CD4-positive, alpha-beta T cell (primary cell): ENCODE measurements around the gene MNAT1. TPM values are rescaled to one million over a fixed set of nuclear protein-coding genes. Genes with fewer than 3 reads are reported as not detected.
A peak's percentile ranks its signal among the peaks of the same experiment; 100 is the strongest.

Experiments
- ATAC-seq: fragments of 200-7000 bp; cut with Tn5 transposase; one replicate; pipeline ENCODE4 v1.10.0; 2022; ENCODE audit warnings: mild to moderate bottlenecking; ENCODE audit not compliant: poor library complexity
- CTCF ChIA-PET: fragments of 350-600 bp; sonication (Branson Sonifier 250); formaldehyde crosslinking; loops from one replicate; lab custom pipeline; 2021; ENCODE audit warnings: antibody characterized with exemption, inconsistent platforms; lab: Charles Lee
- POLR2A ChIA-PET: fragments of 350-600 bp; sonication (Branson Sonifier 250); formaldehyde crosslinking; loops from one replicate; lab custom pipeline; 2021; ENCODE audit warnings: antibody characterized with exemption, inconsistent platforms; lab: Charles Lee
- DNase-seq, 14 experiments: peaks; one replicate each; pipeline ENCODE4 v3.0.0-alpha.2; 2013 to 2020; ENCODE audit warnings: mixed read lengths in 2 of 14
- H3K27ac ChIP-seq, 2 donors: one replicate each; pipeline versions ENCODE4 v1.5.1 to v1.7.0; 2013; ENCODE audit warnings: low read length in 2 of 2, low read depth in 1 of 2, mild to moderate bottlenecking in 1 of 2
- H3K27me3 ChIP-seq, 2 experiments: 1 replicate in 1 of 2; 2 replicates in 1 of 2; pipeline versions ENCODE4 v1.6.1 to v1.7.0; 2013; ENCODE audit warnings: low read length in 2 of 2, control low read depth in 1 of 2, mild to moderate bottlenecking in 1 of 2, moderate library complexity in 1 of 2; ENCODE audit not compliant: insufficient read depth in 2 of 2, control insufficient read depth in 1 of 2
- H3K36me3 ChIP-seq: one replicate; pipeline ENCODE4 v1.6.1; 2013; ENCODE audit warnings: low read length, control low read depth; ENCODE audit not compliant: insufficient read depth
- H3K4me1 ChIP-seq: one replicate; pipeline ENCODE4 v1.6.1; 2013; ENCODE audit warnings: low read length, control low read depth; ENCODE audit not compliant: insufficient read depth
- H3K4me3 ChIP-seq: one replicate; pipeline ENCODE4 v1.5.1; 2013; ENCODE audit warnings: mild to moderate bottlenecking, low read length, moderate library complexity
- H3K9me3 ChIP-seq, 2 experiments: 1 replicate in 1 of 2; 2 replicates in 1 of 2; pipeline versions ENCODE4 v1.6.1 to v1.7.0; 2013; ENCODE audit warnings: low read length in 2 of 2, mild to moderate bottlenecking in 2 of 2, control low read depth in 1 of 2, moderate library complexity in 1 of 2; ENCODE audit not compliant: control insufficient read depth in 1 of 2, insufficient read depth in 1 of 2
- H3K27ac Mint-ChIP-seq: one replicate; pipeline ENCODE4 v1.8.0; 2020; ENCODE audit warnings: mixed read lengths
- H3K27me3 Mint-ChIP-seq: one replicate; pipeline ENCODE4 v1.8.0; 2021; ENCODE audit warnings: mixed read lengths
- H3K36me3 Mint-ChIP-seq: one replicate; pipeline ENCODE4 v1.8.0; 2021; ENCODE audit warnings: low read depth, mixed read lengths
- H3K4me1 Mint-ChIP-seq: one replicate; pipeline ENCODE4 v1.8.0; 2021; ENCODE audit warnings: low read depth, mixed read lengths
- H3K4me3 Mint-ChIP-seq: one replicate; pipeline ENCODE4 v1.8.0; 2020; ENCODE audit warnings: mild to moderate bottlenecking, mixed read lengths
- H3K9me3 Mint-ChIP-seq: one replicate; pipeline ENCODE4 v1.8.0; 2020; ENCODE audit warnings: mixed read lengths
- intact Hi-C, 2 experiments: fragments of 100-400 bp; cut with DNase I in 1 of 2; cut with micrococcal nuclease in 1 of 2; formaldehyde crosslinking; loops; one replicate each; pipeline versions ENCODE4 v1.15.1 to v1.9.0; 2023 to 2025; cut with DNase I, micrococcal nuclease
- total RNA-seq, 174 experiments: library from RNA in 2 of 174; stranded (reverse) in 2 of 174; gene quantifications; one replicate each; pipeline ENCODE4 v1.2.3 and lab custom pipeline; 2021 to 2026
- TF ChIP-seq, protein P1 (sequence below): fragments of 200-600 bp; IDR thresholded peaks from one replicate; pipeline ENCODE4 v1.8.0; 2022; ENCODE audit warnings: antibody characterized with exemption, mild to moderate bottlenecking

Gene MNAT1
- total RNA-seq, 2 experiments from 2014 or later = 15.4 to 15.9 TPM

- TF ChIP-seq, protein P1, sequence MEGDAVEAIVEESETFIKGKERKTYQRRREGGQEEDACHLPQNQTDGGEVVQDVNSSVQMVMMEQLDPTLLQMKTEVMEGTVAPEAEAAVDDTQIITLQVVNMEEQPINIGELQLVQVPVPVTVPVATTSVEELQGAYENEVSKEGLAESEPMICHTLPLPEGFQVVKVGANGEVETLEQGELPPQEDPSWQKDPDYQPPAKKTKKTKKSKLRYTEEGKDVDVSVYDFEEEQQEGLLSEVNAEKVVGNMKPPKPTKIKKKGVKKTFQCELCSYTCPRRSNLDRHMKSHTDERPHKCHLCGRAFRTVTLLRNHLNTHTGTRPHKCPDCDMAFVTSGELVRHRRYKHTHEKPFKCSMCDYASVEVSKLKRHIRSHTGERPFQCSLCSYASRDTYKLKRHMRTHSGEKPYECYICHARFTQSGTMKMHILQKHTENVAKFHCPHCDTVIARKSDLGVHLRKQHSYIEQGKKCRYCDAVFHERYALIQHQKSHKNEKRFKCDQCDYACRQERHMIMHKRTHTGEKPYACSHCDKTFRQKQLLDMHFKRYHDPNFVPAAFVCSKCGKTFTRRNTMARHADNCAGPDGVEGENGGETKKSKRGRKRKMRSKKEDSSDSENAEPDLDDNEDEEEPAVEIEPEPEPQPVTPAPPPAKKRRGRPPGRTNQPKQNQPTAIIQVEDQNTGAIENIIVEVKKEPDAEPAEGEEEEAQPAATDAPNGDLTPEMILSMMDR = no peak
- H3K4me3 ChIP-seq = no peak overlapping the region
- Mint-ChIP-seq H3K27me3 (peaks cover 70% of the 10 kb centered on the region), H3K36me3 (no peaks in the 10 kb centered on the region), H3K27ac (no peak overlapping the region), H3K9me3 (no peaks in the 10 kb centered on the region), H3K4me1 (peaks cover 29% of the 10 kb centered on the region), H3K4me3 (peak overlapping the region; percentile 84)
- CTCF ChIA-PET = no interaction called here
- H3K9me3 ChIP-seq = peaks cover 0 to 24% of the 10 kb centered on the region in 2 experiments
- intact Hi-C loops = no loop called here
- no peak overlapping the region for H3K27ac ChIP-seq
- H3K4me1 ChIP-seq = peaks cover 35% of the 10 kb centered on the region
- peaks cover 50 to 72% of the 10 kb centered on the region in 2 experiments for H3K27me3 ChIP-seq
- no peak for DNase-seq
- no peaks in the 10 kb centered on the region for H3K36me3 ChIP-seq
- ATAC-seq = no peak
- POLR2A ChIA-PET = no interaction called here
Observed at GRCh38 chr14:60720391-60720790, 14.2 kb upstream of the MNAT1 start.

GRCh38 chr14:60720962-60721325 is 13.6 kb upstream of the MNAT1 start:
- ATAC-seq = no peak

DNA sequence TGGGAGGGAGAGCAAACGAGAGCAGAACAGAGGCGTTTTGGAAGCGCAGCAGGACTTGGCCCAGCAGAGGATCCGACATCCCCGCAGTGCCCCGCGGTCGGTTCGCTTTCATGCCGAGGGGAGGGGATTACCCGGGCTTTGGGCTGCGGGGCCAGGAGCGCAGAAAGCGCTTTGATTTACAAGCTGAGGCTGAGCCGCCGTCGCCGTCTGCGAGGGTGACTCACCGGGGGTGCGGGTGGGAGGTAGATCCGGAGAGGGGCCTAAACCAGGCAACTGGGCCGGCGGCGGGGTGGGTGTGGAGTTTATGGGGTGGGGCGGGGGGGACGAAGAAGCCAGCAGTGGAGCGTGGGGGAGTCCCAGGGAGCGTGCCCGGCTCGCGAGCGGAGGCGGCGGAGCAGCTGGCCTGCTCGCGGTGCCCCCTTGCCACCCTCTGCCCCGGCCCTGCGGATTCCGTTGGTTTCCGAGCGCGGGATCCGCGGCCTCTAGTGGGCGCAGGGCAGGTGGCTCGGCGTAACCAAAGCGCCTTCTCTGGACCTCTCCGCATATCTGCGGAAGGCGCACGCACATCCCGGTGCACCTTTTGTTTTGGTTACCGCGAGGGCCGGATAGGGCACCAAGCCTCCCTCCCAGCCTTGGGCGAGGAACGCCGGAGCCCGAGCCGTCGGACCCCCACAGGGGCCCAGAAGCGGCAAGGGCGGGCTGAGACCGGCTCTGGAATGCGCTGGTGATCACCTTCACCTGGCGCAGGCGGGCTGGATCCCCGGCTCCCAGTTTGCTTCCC is 13.0 kb upstream of the MNAT1 start:
- H3K4me1 ChIP-seq = peaks cover 35% of the 10 kb centered on the region
- Mint-ChIP-seq H3K4me3 (peak overlapping the region; percentile 89), H3K27me3 (peaks cover 75% of the 10 kb centered on the region), H3K36me3 (no peaks in the 10 kb centered on the region), H3K4me1 (peaks cover 29% of the 10 kb centered on the region), H3K27ac (no peak overlapping the region), H3K9me3 (no peaks in the 10 kb centered on the region)
- ATAC-seq (peak; percentile 58), DNase-seq (peak in 11 of 14 experiments; percentile 10 to 78 (median 44))
- TF ChIP-seq, protein P1 = no peak
- H3K36me3 ChIP-seq = no peaks in the 10 kb centered on the region
- intact Hi-C loops = no loop called here
- peaks cover 55 to 76% of the 10 kb centered on the region in 2 experiments for H3K27me3 ChIP-seq
- peak overlapping the region; percentile 62 for H3K4me3 ChIP-seq
- H3K27ac ChIP-seq = no peak overlapping the region
- ChIA-PET CTCF (interaction anchor here (0.5 to 1.4 kb wide), 3 partner anchors 12 to 16 kb away, joined by 3 to 4 read pairs (median 4); partner anchors contain the start of gene MNAT1), POLR2A (interaction anchor here (2.7 kb wide), 1 partner anchor 12 kb away, joined by 9 read pairs; no protein-coding TSS in a partner anchor)
- H3K9me3 ChIP-seq = peaks cover 0 to 24% of the 10 kb centered on the region in 2 experiments

More at GRCh38 chr14:60720962-60721325, 13.6 kb upstream of the MNAT1 start:
- H3K27ac ChIP-seq = no peak overlapping the region
- H3K36me3 ChIP-seq = no peaks in the 10 kb centered on the region
- H3K27ac Mint-ChIP-seq = no peak overlapping the region
- H3K9me3 Mint-ChIP-seq = no peaks in the 10 kb centered on the region
- peak overlapping the region; percentile 84 for H3K4me3 Mint-ChIP-seq
- peaks cover 29% of the 10 kb centered on the region for H3K4me1 Mint-ChIP-seq
- intact Hi-C loops = no loop called here
- TF ChIP-seq, protein P1 = no peak
- peaks cover 52 to 72% of the 10 kb centered on the region in 2 experiments for H3K27me3 ChIP-seq
- POLR2A ChIA-PET = no interaction called here
- DNase-seq = no peak
- H3K9me3 ChIP-seq = peaks cover 0 to 24% of the 10 kb centered on the region in 2 experiments
- H3K36me3 Mint-ChIP-seq = no peaks in the 10 kb centered on the region
- H3K4me3 ChIP-seq = no peak overlapping the region
- H3K27me3 Mint-ChIP-seq = peaks cover 70% of the 10 kb centered on the region
- CTCF ChIA-PET = interaction anchor here (1.0 kb wide), 1 partner anchor 13 kb away, joined by 4 read pairs; the partner anchor contains the start of gene MNAT1
- peaks cover 35% of the 10 kb centered on the region for H3K4me1 ChIP-seq
